ENCODE measurements around the gene SLC28A1. TPM values are rescaled to one million over a fixed set of nuclear protein-coding genes. Genes with fewer than 3 reads are reported as not detected.

The SLC28A1 gene
- polyA plus RNA-seq, 1 of the 3 experiments (the other 2 are of a cell fraction), result not detected

DNA sequence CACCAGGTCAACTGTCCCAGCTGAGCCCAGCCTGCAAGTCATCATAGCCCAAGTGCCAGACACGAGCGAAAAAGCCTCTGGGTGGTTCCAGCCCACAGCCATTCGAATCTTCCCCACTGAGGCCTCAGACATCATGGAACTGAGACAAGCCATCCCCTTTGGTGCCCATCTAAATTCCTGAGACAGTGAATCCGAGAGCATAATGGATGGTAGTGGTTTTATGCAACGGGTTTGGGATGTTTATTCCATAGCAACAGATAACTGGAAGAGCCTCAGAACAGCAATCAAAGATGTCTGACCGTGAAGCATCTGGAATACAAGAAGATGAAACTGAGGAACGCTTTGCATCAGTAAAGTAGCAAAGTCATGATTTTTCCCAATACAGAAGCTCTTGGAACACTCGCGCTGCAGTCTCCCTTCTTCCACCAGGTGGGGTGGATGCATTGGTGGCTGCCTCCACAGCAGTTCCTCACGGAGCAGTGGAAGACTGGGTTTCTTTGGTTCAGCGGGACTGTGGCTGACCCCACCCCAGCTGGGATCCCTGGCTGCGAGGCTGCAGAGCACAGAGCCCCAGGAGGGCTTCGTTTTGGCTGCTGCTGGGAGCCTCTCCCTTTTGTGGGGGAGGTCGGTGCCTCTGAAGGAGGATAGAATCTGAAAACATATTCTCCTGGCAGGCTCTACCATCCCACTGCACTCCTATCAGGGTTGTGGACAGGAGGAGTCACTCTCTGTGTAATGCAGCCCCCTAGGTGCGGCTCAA lies 70.8 kb downstream of the SLC28A1 start:
- peaks cover 4 to 18% of the 10 kb centered on the region in 2 experiments; a peak in 2 of 4 replicates for H3K4me1 ChIP-seq (ENCODE audit: control insufficient read depth in 1 of 2, insufficient read depth in 2 of 2, low read depth in 1 of 2, low read length in 1 of 2)
- peak overlapping the region; percentile 34 to 49 for H3K4me3 ChIP-seq (ENCODE audit: low read depth in 2 of 2, low read length in 1 of 2)
- peak overlapping the region; percentile 71 for H2AFZ ChIP-seq (ENCODE audit: low read depth)
- ChIA-PET CTCF (interaction anchor here (0.5 to 3.4 kb wide), 47 partner anchors 8 to 560 kb away, joined by 3 to 49 read pairs (median 4); partner anchors contain the start of gene PDE8A), POLR2A (interaction anchor here (1.1 kb wide), 1 partner anchor 25 kb away, joined by 4 read pairs; no protein-coding TSS in a partner anchor)
- peak; percentile 81 for DNase-seq
- no peak overlapping the region for H3K27ac ChIP-seq (ENCODE audit: low read depth in 2 of 2, low read length in 1 of 2)
- peaks cover 11% of the 10 kb centered on the region for H3F3A ChIP-seq (replicated peaks; ENCODE audit: insufficient read depth)
- no peaks in the 10 kb centered on the region for H4K20me1 ChIP-seq (ENCODE audit: insufficient read depth)
- 20% methylated on average over 13 of the region's 15 CpGs for WGBS (ENCODE audit: low lambda C conversion rate)
- no peaks in the 10 kb centered on the region for H3K79me2 ChIP-seq (ENCODE audit: insufficient read depth)
- no peaks in the 10 kb centered on the region for H3K9me2 ChIP-seq
- peak overlapping the region; percentile 53 for H3K4me2 ChIP-seq
- no peaks in the 10 kb centered on the region for H3K9me3 ChIP-seq
- no peaks in the 10 kb centered on the region for H3K27me3 ChIP-seq (ENCODE audit: insufficient read depth)
- H3K36me3 ChIP-seq (replicated peaks in 1 of 2; ENCODE audit: control insufficient read depth in 1 of 2, insufficient read depth in 2 of 2, low read length in 1 of 2), result no peaks in the 10 kb centered on the region
- H3K9ac ChIP-seq, result no peak overlapping the region; the same call in 1 of the 2 replicates
- no peak for TF ChIP-seq PBX3 (IDR thresholded peaks at IDR 0.05)
- TF ChIP-seq EZH2phosphoT487 (IDR thresholded peaks at IDR 0.05; ENCODE audit: borderline replicate concordance, low read depth), result no peak
- no peak for TF ChIP-seq FOXM1 (IDR thresholded peaks at IDR 0.05; ENCODE audit: low read depth)
- peak; percentile 89 for TF ChIP-seq RAD21 (IDR thresholded peaks at IDR 0.05; ENCODE audit: low read length)
- no peak for TF ChIP-seq NRF1 (IDR thresholded peaks at IDR 0.05; ENCODE audit: low read depth, low read length)
- TF ChIP-seq, protein P1, sequence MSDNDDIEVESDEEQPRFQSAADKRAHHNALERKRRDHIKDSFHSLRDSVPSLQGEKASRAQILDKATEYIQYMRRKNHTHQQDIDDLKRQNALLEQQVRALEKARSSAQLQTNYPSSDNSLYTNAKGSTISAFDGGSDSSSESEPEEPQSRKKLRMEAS (IDR thresholded peaks at IDR 0.05; ENCODE audit: low read depth), result no peak
- TF ChIP-seq FOXJ3 (CRISPR knock-in tag; IDR thresholded peaks at IDR 0.05), result no peak
- no peak for TF ChIP-seq YY1 (IDR thresholded peaks at IDR 0.05; ENCODE audit: low read depth)
- no peak for TF ChIP-seq ELF1 (IDR thresholded peaks at IDR 0.05)
- no peak for TF ChIP-seq GATA2 (CRISPR knock-in tag; IDR thresholded peaks at IDR 0.05)
- no peak for TF ChIP-seq RCOR1 (IDR thresholded peaks at IDR 0.05; ENCODE audit: low read length)
- no peak for TF ChIP-seq USF1 (IDR thresholded peaks at IDR 0.05; ENCODE audit: borderline replicate concordance, low read depth)
- no peak for TF ChIP-seq TCF12 (IDR thresholded peaks at IDR 0.05)
- TF ChIP-seq TAF1 (IDR thresholded peaks at IDR 0.05; ENCODE audit: borderline replicate concordance, low read depth, low read length), result no peak
- TF ChIP-seq CHD2 (IDR thresholded peaks at IDR 0.05; ENCODE audit: low read length, partially characterized antibody), result peak; percentile 38
- TF ChIP-seq EP300 (IDR thresholded peaks at IDR 0.05; ENCODE audit: borderline replicate concordance in 1 of 2, low read depth in 1 of 2, low read length in 1 of 2), result no peak
- TF ChIP-seq MXI1 (IDR thresholded peaks at IDR 0.05; ENCODE audit: low read depth, low read length), result 0 out of 2 replicates have a peak, but pooled peaks have one; percentile 18
- TF ChIP-seq, protein P2, sequence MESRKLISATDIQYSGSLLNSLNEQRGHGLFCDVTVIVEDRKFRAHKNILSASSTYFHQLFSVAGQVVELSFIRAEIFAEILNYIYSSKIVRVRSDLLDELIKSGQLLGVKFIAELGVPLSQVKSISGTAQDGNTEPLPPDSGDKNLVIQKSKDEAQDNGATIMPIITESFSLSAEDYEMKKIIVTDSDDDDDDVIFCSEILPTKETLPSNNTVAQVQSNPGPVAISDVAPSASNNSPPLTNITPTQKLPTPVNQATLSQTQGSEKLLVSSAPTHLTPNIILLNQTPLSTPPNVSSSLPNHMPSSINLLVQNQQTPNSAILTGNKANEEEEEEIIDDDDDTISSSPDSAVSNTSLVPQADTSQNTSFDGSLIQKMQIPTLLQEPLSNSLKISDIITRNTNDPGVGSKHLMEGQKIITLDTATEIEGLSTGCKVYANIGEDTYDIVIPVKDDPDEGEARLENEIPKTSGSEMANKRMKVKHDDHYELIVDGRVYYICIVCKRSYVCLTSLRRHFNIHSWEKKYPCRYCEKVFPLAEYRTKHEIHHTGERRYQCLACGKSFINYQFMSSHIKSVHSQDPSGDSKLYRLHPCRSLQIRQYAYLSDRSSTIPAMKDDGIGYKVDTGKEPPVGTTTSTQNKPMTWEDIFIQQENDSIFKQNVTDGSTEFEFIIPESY (IDR thresholded peaks at IDR 0.05; ENCODE audit: borderline replicate concordance, low read depth), result no peak
- no peak for TF ChIP-seq RXRA (IDR thresholded peaks at IDR 0.05; ENCODE audit: borderline replicate concordance, low read depth)
- TF ChIP-seq, protein P3, sequence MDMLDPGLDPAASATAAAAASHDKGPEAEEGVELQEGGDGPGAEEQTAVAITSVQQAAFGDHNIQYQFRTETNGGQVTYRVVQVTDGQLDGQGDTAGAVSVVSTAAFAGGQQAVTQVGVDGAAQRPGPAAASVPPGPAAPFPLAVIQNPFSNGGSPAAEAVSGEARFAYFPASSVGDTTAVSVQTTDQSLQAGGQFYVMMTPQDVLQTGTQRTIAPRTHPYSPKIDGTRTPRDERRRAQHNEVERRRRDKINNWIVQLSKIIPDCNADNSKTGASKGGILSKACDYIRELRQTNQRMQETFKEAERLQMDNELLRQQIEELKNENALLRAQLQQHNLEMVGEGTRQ (IDR thresholded peaks at IDR 0.05; ENCODE audit: borderline replicate concordance, low read depth, low read length), result no peak
- TF ChIP-seq TEAD4 (IDR thresholded peaks at IDR 0.05; ENCODE audit: borderline replicate concordance, insufficient read depth), result no peak
- TF ChIP-seq CTCF (IDR thresholded peaks at IDR 0.05), result peak; percentile 78
- TF ChIP-seq MEF2A (IDR thresholded peaks at IDR 0.05; ENCODE audit: borderline replicate concordance, low read depth), result no peak
- no peak for TF ChIP-seq FOSL2 (IDR thresholded peaks at IDR 0.05; ENCODE audit: borderline replicate concordance, low read depth)
- TF ChIP-seq JUND (IDR thresholded peaks at IDR 0.05), result no peak
- no peak for TF ChIP-seq GABPA (IDR thresholded peaks at IDR 0.05; ENCODE audit: low read depth)
- TF ChIP-seq SMC3 (IDR thresholded peaks at IDR 0.05; ENCODE audit: low read depth, low read length), result peak; percentile 88
- no peak for TF ChIP-seq RFX5 (IDR thresholded peaks at IDR 0.05; ENCODE audit: low read length)

All from SK-N-SH (cell line).